Stromal cell of bone marrow (primary cell): ENCODE results near the gene ADAM22.

Experiments
- DNase-seq: peaks from one replicate; pipeline ENCODE4 v3.0.0-alpha.2; 2012; ENCODE audit warnings: low read depth

ADAM22 gene

GRCh38 chr7:88218429-88218745 is 284.3 kb downstream of the ADAM22 start:
- no peak for DNase-seq

GRCh38 chr7:88218836-88219605 is 285.0 kb downstream of the ADAM22 start:
- DNase-seq = peak; percentile 42

GRCh38 chr7:88219781-88220747 is 286.0 kb downstream of the ADAM22 start, which contains the start of gene SRI:
TSS of gene SRI (minus strand) at chr7:88220038. CDS start at chr7:88220026, 12 bp downstream.
- peak; percentile 65 for DNase-seq

- DNase-seq = no peak
Measured at GRCh38 chr7:88223265-88223664, 289.2 kb downstream of the ADAM22 start.

- DNase-seq = peak; percentile 53
Measured at GRCh38 chr7:88224601-88225275, 290.7 kb downstream of the ADAM22 start.

GRCh38 chr7:88226201-88226600 is 292.1 kb downstream of the ADAM22 start:
- no peak for DNase-seq

- DNase-seq = peak; percentile 71
Measured at GRCh38 chr7:88226886-88227516, 292.9 kb downstream of the ADAM22 start.

- no peak for DNase-seq
Measured at GRCh38 chr7:88229302-88229995, 295.4 kb downstream of the ADAM22 start.

GRCh38 chr7:88230646-88231045 is 296.6 kb downstream of the ADAM22 start:
- DNase-seq = no peak

- DNase-seq = no peak
Measured at GRCh38 chr7:88233828-88234227, 299.8 kb downstream of the ADAM22 start.

GRCh38 chr7:88239852-88240251 is 305.8 kb downstream of the ADAM22 start:
- no peak for DNase-seq

- peak; percentile 77 for DNase-seq
Measured at GRCh38 chr7:88243345-88243909, 309.4 kb downstream of the ADAM22 start.

- DNase-seq = no peak
Measured at GRCh38 chr7:88244258-88244657, 310.2 kb downstream of the ADAM22 start.
